Type B pancreatic cell (in vitro differentiated cells): ENCODE data around the gene EIF2AK2. TPM values are rescaled to one million over a fixed set of nuclear protein-coding genes. Genes with fewer than 3 reads are reported as not detected.

Source experiments
- DNase-seq: peaks from one replicate; pipeline ENCODE4 v3.0.0; 2021; ENCODE audit warnings: mixed read lengths; ENCODE audit not compliant: unreplicated experiment; ENCODE audit errors: extremely low spot score
- H3K27ac Mint-ChIP-seq: 2 replicates; pipeline ENCODE4 v1.8.0; 2021; ENCODE audit warnings: mild to moderate bottlenecking, mixed read lengths
- H3K27me3 Mint-ChIP-seq: 2 replicates; pipeline ENCODE4 v1.8.0; 2021; ENCODE audit warnings: mixed read lengths
- H3K36me3 Mint-ChIP-seq: 2 replicates; pipeline ENCODE4 v1.8.0; 2021; ENCODE audit warnings: mixed read lengths
- H3K4me1 Mint-ChIP-seq: one replicate; pipeline ENCODE4 v1.8.0; 2021; ENCODE audit warnings: mixed read lengths; ENCODE audit not compliant: unreplicated experiment
- H3K4me3 Mint-ChIP-seq: 2 replicates; pipeline ENCODE4 v1.8.0; 2021; ENCODE audit warnings: mild to moderate bottlenecking, mixed read lengths
- H3K9me3 Mint-ChIP-seq: 2 replicates; pipeline ENCODE4 v1.8.0; 2021; ENCODE audit warnings: mixed read lengths
- CTCF ChIP-seq: fragments of 200-600 bp; sonication (generic); conservative IDR thresholded peaks from 2 replicates; pipeline ENCODE4 v1.5.0; 2021; ENCODE audit warnings: antibody characterized with exemption, mild to moderate bottlenecking
- total RNA-seq: library from RNA; stranded (reverse); gene quantifications from 2 replicates; pipeline ENCODE4 v1.2.1, GENCODE V29; 2021; ENCODE audit warnings: low replicate concordance

Gene EIF2AK2
- total RNA-seq, 1 donor from 2014 or later, result 34.9 TPM

- DNase-seq, result no peak
- peaks cover 49% of the 10 kb centered on the region for H3K36me3 Mint-ChIP-seq
- no peaks in the 10 kb centered on the region for H3K27me3 Mint-ChIP-seq
- H3K27ac Mint-ChIP-seq, result no peak overlapping the region
- H3K4me1 Mint-ChIP-seq, result no peaks in the 10 kb centered on the region
- no peak overlapping the region for H3K4me3 Mint-ChIP-seq
- TF ChIP-seq CTCF, result no peak
- H3K9me3 Mint-ChIP-seq, result no peaks in the 10 kb centered on the region
Measured at GRCh38 chr2:37132914-37133313, 23.9 kb downstream of the EIF2AK2 start.

- Mint-ChIP-seq H3K9me3 (no peaks in the 10 kb centered on the region), H3K36me3 (peaks cover 51% of the 10 kb centered on the region)
Measured at GRCh38 chr2:37125416-37125815, 31.4 kb downstream of the EIF2AK2 start.

GRCh38 chr2:37119157-37119556 is 37.6 kb downstream of the EIF2AK2 start:
- Mint-ChIP-seq H3K36me3 (peaks cover 27% of the 10 kb centered on the region), H3K9me3 (no peaks in the 10 kb centered on the region), H3K27ac (no peak overlapping the region), H3K27me3 (no peaks in the 10 kb centered on the region), H3K4me3 (no peak overlapping the region), H3K4me1 (no peaks in the 10 kb centered on the region)
- no peak for TF ChIP-seq CTCF
- DNase-seq, result no peak

More at GRCh38 chr2:37125416-37125815, 31.4 kb downstream of the EIF2AK2 start:
- no peak for TF ChIP-seq CTCF
- no peak for DNase-seq
- Mint-ChIP-seq H3K27ac (no peak overlapping the region), H3K4me3 (no peak overlapping the region), H3K27me3 (no peaks in the 10 kb centered on the region), H3K4me1 (no peaks in the 10 kb centered on the region)

- Mint-ChIP-seq H3K27ac (no peak overlapping the region), H3K4me3 (no peak overlapping the region), H3K9me3 (no peaks in the 10 kb centered on the region), H3K4me1 (no peaks in the 10 kb centered on the region), H3K36me3 (peaks cover 29% of the 10 kb centered on the region), H3K27me3 (no peaks in the 10 kb centered on the region)
- no peak for DNase-seq
- no peak for TF ChIP-seq CTCF
Measured at GRCh38 chr2:37117566-37117965, 39.2 kb downstream of the EIF2AK2 start.

- no peak for DNase-seq
- Mint-ChIP-seq H3K27me3 (no peaks in the 10 kb centered on the region), H3K4me1 (no peaks in the 10 kb centered on the region), H3K4me3 (no peak overlapping the region), H3K36me3 (peaks cover 27% of the 10 kb centered on the region), H3K9me3 (no peaks in the 10 kb centered on the region), H3K27ac (no peak overlapping the region)
- no peak for TF ChIP-seq CTCF
Measured at GRCh38 chr2:37111958-37112357, 44.8 kb downstream of the EIF2AK2 start.
